Endothelial cell of umbilical vein (primary cell): ENCODE data around the gene NAA60. TPM values are rescaled to one million over a fixed set of nuclear protein-coding genes. Genes with fewer than 3 reads are reported as not detected.
A peak's percentile ranks its signal among the peaks of the same experiment; 100 is the strongest.

Experiments
- BruUV-seq: library from RNA; stranded (reverse); fragments of 400-500 nt; replicated peaks from 2 replicates; lab custom pipeline; 2021; lab: Mats Ljungman, UMichigan
- CTCF ChIA-PET: fragments of 300-600, 350-600 bp; sonication (Branson Sonifier 250); formaldehyde crosslinking; loops from one replicate; lab custom pipeline; 2021; ENCODE audit warnings: antibody characterized with exemption, inconsistent platforms; lab: Charles Lee
- POLR2A ChIA-PET: fragments of 300-600, 350-600 bp; sonication (Branson Sonifier 250); formaldehyde crosslinking; loops from one replicate; lab custom pipeline; 2021; ENCODE audit warnings: antibody characterized with exemption, inconsistent platforms; lab: Charles Lee
- DNase-seq: peaks from one replicate; pipeline ENCODE4 v3.0.0-alpha.2; 2011; ENCODE audit warnings: low read depth, low spot score
- FAIRE-seq: peaks from 2 replicates; lab custom pipeline; 2011; peaks lifted over from hg19 to GRCh38; lab: Jason Lieb, UNC
- H2AFZ ChIP-seq: 2 replicates; pipeline ENCODE4 v1.6.0; 2012; ENCODE audit warnings: low read depth, low read length, control low read depth, inconsistent platforms
- H3K27ac ChIP-seq: 2 replicates; pipeline ENCODE4 v1.5.1; 2011; ENCODE audit warnings: low read depth, mild to moderate bottlenecking, control low read depth, low read length, moderate library complexity; ENCODE audit not compliant: insufficient read depth
- H3K27me3 ChIP-seq, 2 experiments: 2 replicates each; pipeline versions ENCODE4 v1.6.0 to v1.6.1; 2011; ENCODE audit warnings: low read length in 2 of 2, mixed read lengths in 1 of 2; ENCODE audit not compliant: control insufficient read depth in 2 of 2, insufficient read depth in 2 of 2
- H3K36me3 ChIP-seq, 2 experiments: 2 replicates in 1 of 2; 3 replicates in 1 of 2; pipeline ENCODE4 v1.5.1; 2011; ENCODE audit warnings: low read length in 2 of 2, mild to moderate bottlenecking in 1 of 2, moderate library complexity in 1 of 2; ENCODE audit not compliant: control insufficient read depth in 2 of 2, insufficient read depth in 2 of 2; ENCODE audit errors: extremely low read depth in 1 of 2
- H3K4me1 ChIP-seq: 3 replicates; pipeline ENCODE4 v1.5.1; 2011; ENCODE audit warnings: mild to moderate bottlenecking, low read length; ENCODE audit not compliant: control insufficient read depth, insufficient read depth; ENCODE audit errors: extremely low read depth
- H3K4me2 ChIP-seq: 2 replicates; pipeline ENCODE4 v1.6.1; 2011; ENCODE audit warnings: low read length, control low read depth, mixed read lengths; ENCODE audit not compliant: insufficient read depth
- H3K4me3 ChIP-seq, 3 experiments: fragments of 200-600 bp in 1 of 3; sonication (generic), shearing (Covaris generic) in 1 of 3; replicated peaks in 1 of 3; 2 replicates each; pipeline ENCODE4 v1.5.1; 2011 to 2016; ENCODE audit warnings: control low read depth in 3 of 3, low read length in 3 of 3, mild to moderate bottlenecking in 2 of 3, inconsistent platforms in 1 of 3, low read depth in 1 of 3, moderate library complexity in 1 of 3; ENCODE audit not compliant: insufficient read depth in 1 of 3
- H3K79me2 ChIP-seq: 2 replicates; pipeline ENCODE4 v1.6.0; 2012; ENCODE audit warnings: low read length, inconsistent platforms; ENCODE audit not compliant: control insufficient read depth, insufficient read depth
- H3K9ac ChIP-seq: replicated peaks from 2 replicates; pipeline ENCODE3; 2011; ENCODE audit warnings: low read length, control low read depth; ENCODE audit not compliant: insufficient read depth; ENCODE audit errors: extremely low read depth
- H3K9me1 ChIP-seq: replicated peaks from 3 replicates; pipeline ENCODE4 v1.6.0; 2011; ENCODE audit warnings: mild to moderate bottlenecking, low read length; ENCODE audit not compliant: control insufficient read depth, insufficient read depth; ENCODE audit errors: extremely low read depth
- H3K9me3 ChIP-seq: replicated peaks from 2 replicates; pipeline ENCODE4 v1.5.1; 2012; ENCODE audit warnings: low read length, inconsistent platforms; ENCODE audit not compliant: control insufficient read depth, insufficient read depth
- H4K20me1 ChIP-seq: replicated peaks from 2 replicates; pipeline ENCODE3; 2011; ENCODE audit warnings: mild to moderate bottlenecking, low read length; ENCODE audit not compliant: control insufficient read depth, insufficient read depth; ENCODE audit errors: extremely low read depth
- EZH2 ChIP-seq: IDR thresholded peaks from 2 replicates; pipeline ENCODE4 v1.6.1; 2012; ENCODE audit warnings: borderline replicate concordance, low read depth, mild to moderate bottlenecking, moderate library complexity, low read length, inconsistent platforms; ENCODE audit not compliant: severe bottlenecking
- FOS ChIP-seq: IDR thresholded peaks from 2 replicates; pipeline ENCODE4 v1.6.1; 2011; ENCODE audit warnings: mild to moderate bottlenecking, low read length, moderate library complexity, borderline replicate concordance; ENCODE audit not compliant: insufficient read depth
- GATA2 ChIP-seq: IDR thresholded peaks from 2 replicates; pipeline ENCODE4 v1.7.0; 2011; ENCODE audit warnings: low read depth, mild to moderate bottlenecking, moderate library complexity, mixed read lengths, low read length; ENCODE audit not compliant: insufficient read length, insufficient read depth
- JUN ChIP-seq: IDR thresholded peaks from 2 replicates; pipeline ENCODE4 v1.6.1; 2011; ENCODE audit warnings: borderline replicate concordance, low read depth; ENCODE audit not compliant: insufficient read length, insufficient read depth
- MYC ChIP-seq: IDR thresholded peaks from one replicate; pipeline ENCODE4 v1.6.1; 2011; ENCODE audit warnings: mild to moderate bottlenecking, low read depth, low read length
- POLR2A ChIP-seq: IDR thresholded peaks from 2 replicates; pipeline ENCODE4 v1.6.1; 2012; ENCODE audit warnings: low read depth, mild to moderate bottlenecking, control low read depth, low read length
- POLR2AphosphoS5 ChIP-seq: IDR thresholded peaks from 2 replicates; pipeline ENCODE4 v1.6.1; 2012; ENCODE audit warnings: low read depth, mild to moderate bottlenecking, control low read depth, low read length, moderate library complexity; ENCODE audit not compliant: insufficient read depth
- dilution Hi-C: fragments of 300-500 bp; cut with MboI; formaldehyde crosslinking; loops from one replicate; pipeline ENCODE4 v1.15.0; 2019; ENCODE audit warnings: low sequenced_read_pairs; ENCODE audit not compliant: extremely low pct_ligation_motif_present
- intact Hi-C: fragments of 100-400 bp; cut with micrococcal nuclease; formaldehyde crosslinking; loops from one replicate; pipeline ENCODE4 v1.10.0; 2022
- polyA plus RNA-seq, 4 experiments: library from polyadenylated mRNA; depleted of rRNA in 3 of 4; stranded (reverse) in 3 of 4; unstranded in 1 of 4; fragments of >200 nt; gene quantifications; 2 replicates each; pipeline versions ENCODE4 v1.2.1 to v1.2.3, GENCODE V29; 2011 to 2012; ENCODE audit warnings: missing spikeins in 1 of 4
- total RNA-seq: library from RNA; stranded (reverse); gene quantifications from 2 replicates; pipeline ENCODE4 v1.2.3, GENCODE V29; 2021
- TF ChIP-seq, protein P1 (sequence below), 2 donors: IDR thresholded peaks; 1 replicate in 1 of 2; 2 replicates in 1 of 2; pipeline ENCODE4 v1.5.1; 2011; ENCODE audit warnings: low read length in 2 of 2, mild to moderate bottlenecking in 2 of 2, moderate library complexity in 2 of 2, control low read depth in 1 of 2, inconsistent platforms in 1 of 2, low read depth in 1 of 2; ENCODE audit not compliant: insufficient read depth in 1 of 2; ENCODE audit errors: extremely low read depth in 1 of 2
- TF ChIP-seq, protein P2 (sequence below): IDR thresholded peaks from 2 replicates; pipeline ENCODE4 v1.6.1; 2011; ENCODE audit not compliant: insufficient read depth, insufficient read length

NAA60 gene
- total and polyA plus RNA-seq, 2 donors (not counting 3 experiments of a cell fraction or from before 2014, with no cell fraction given) = 22.1 to 42.9 TPM

DNA sequence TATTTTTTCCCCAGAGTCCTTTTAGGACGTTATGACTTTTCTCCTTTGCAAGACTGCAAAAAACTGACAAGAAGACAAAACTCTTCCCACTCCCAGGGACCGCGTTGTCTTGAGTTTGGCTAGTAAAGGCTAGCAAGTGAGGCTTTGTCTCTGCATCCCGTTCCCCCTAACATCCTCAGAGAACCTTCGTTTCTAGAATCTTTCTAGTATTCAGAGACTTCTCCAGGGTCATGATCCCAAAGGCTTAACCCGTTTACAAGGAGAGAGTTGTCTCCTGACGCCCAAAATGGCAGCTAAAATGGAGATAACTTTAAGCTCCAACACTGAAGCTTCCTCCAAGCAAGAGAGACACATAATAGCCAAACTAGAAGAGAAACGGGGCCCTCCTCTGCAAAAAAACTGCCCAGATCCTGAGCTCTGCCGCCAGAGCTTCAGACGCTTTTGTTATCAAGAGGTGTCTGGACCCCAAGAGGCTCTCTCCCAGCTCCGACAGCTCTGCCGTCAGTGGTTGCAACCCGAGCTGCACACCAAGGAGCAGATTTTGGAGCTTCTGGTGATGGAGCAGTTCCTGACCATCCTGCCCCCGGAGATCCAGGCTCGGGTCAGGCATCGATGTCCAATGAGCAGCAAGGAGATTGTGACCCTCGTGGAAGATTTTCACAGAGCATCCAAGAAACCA lies 41.6 kb upstream of the NAA60 start:
- Histone ChIP-seq H2AFZ (peak overlapping the region; percentile 67), H3K4me2 (peak overlapping the region; percentile 90), H3K4me1 (peaks cover 13% of the 10 kb centered on the region), H3K4me3 (peak overlapping the region; percentile 66 to 85 (median 82)), H3K9me3 (no peaks in the 10 kb centered on the region), H3K36me3 (peaks cover 0 to 5% of the 10 kb centered on the region in 2 experiments), H4K20me1 (no peaks in the 10 kb centered on the region), H3K9me1 (no peaks in the 10 kb centered on the region), H3K27me3 (no peaks in the 10 kb centered on the region), H3K79me2 (peaks cover 10% of the 10 kb centered on the region), H3K9ac (peak overlapping the region; percentile 80), H3K27ac (peak overlapping the region; percentile 6)
- peak; percentile 67 for FAIRE-seq
- dilution Hi-C loops (no loop called here), intact Hi-C loops (loop anchor here (1.0 to 5.0 kb wide), 7 partner anchors 35 to 138 kb away; partner anchors contain the start of genes NAA60, TIGD7, ZNF263 and ZNF597)
- CTCF ChIA-PET = interaction anchor here (1.1 to 3.4 kb wide), 5 partner anchors 11 to 251 kb away, joined by 3 to 14 read pairs (median 4); partner anchors contain the start of gene CLUAP1
- POLR2A ChIA-PET = interaction anchor here (1.2 to 1.6 kb wide), 3 partner anchors 37 to 119 kb away, joined by 3 to 5 read pairs (median 5); partner anchors contain the start of genes NAA60, ZNF263 and ZNF597
- no TSS peak for BruUV-seq
- TF ChIP-seq POLR2AphosphoS5 = no peak
- TF ChIP-seq, protein P1, sequence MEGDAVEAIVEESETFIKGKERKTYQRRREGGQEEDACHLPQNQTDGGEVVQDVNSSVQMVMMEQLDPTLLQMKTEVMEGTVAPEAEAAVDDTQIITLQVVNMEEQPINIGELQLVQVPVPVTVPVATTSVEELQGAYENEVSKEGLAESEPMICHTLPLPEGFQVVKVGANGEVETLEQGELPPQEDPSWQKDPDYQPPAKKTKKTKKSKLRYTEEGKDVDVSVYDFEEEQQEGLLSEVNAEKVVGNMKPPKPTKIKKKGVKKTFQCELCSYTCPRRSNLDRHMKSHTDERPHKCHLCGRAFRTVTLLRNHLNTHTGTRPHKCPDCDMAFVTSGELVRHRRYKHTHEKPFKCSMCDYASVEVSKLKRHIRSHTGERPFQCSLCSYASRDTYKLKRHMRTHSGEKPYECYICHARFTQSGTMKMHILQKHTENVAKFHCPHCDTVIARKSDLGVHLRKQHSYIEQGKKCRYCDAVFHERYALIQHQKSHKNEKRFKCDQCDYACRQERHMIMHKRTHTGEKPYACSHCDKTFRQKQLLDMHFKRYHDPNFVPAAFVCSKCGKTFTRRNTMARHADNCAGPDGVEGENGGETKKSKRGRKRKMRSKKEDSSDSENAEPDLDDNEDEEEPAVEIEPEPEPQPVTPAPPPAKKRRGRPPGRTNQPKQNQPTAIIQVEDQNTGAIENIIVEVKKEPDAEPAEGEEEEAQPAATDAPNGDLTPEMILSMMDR (IDR thresholded peaks at IDR 0.05; ENCODE audit: extremely low read depth in 1 of 2, insufficient read depth in 1 of 2, low read depth in 1 of 2, low read length in 2 of 2) = no peak
- DNase-seq = no peak

DNA sequence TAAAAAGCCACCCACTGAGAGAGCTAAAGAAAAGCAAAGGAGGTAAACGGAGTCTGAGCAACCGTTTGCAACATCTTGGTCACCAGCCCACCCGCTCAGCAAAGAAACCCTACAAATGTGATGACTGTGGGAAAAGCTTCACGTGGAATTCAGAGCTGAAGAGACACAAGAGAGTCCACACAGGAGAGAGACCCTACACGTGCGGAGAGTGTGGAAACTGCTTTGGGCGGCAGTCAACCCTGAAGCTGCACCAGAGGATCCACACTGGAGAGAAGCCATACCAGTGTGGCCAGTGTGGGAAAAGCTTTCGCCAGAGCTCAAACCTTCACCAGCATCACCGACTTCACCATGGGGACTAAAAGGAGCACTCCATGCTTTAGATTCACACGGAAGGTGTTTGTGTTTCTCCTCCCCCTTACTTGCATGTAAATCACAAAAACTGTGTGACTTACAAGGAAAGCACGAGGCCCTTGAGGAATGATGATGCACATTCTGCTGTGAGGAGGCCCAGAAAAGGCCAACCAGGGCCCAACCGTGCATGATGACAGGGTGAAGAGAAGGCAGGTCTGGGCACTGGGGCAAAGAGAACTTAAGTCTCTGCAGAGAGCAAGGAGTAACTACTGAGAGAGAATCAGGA lies 34.8 kb upstream of the NAA60 start:
- dilution Hi-C loops (no loop called here), intact Hi-C loops (no loop called here)
- H3K9me3 ChIP-seq = peaks cover 9% of the 10 kb centered on the region
- no peak overlapping the region for H3K4me3 ChIP-seq
- H3K27ac ChIP-seq = no peak overlapping the region
- no peaks in the 10 kb centered on the region for H4K20me1 ChIP-seq
- H3K27me3 ChIP-seq = no peaks in the 10 kb centered on the region
- H3K36me3 ChIP-seq = peaks cover 0 to 7% of the 10 kb centered on the region in 2 experiments
- DNase-seq = no peak
- H3K9me1 ChIP-seq = no peaks in the 10 kb centered on the region
- H3K9ac ChIP-seq = no peak overlapping the region
- no peak for FAIRE-seq
- no peak overlapping the region for H2AFZ ChIP-seq
- H3K79me2 ChIP-seq = no peaks in the 10 kb centered on the region
- BruUV-seq = no TSS peak
- ChIA-PET CTCF (no interaction called here), POLR2A (no interaction called here)
- TF ChIP-seq EZH2 (no peak), POLR2A (no peak), POLR2AphosphoS5 (no peak), FOS (no peak), MYC (no peak), JUN (no peak), GATA2 (no peak)
- TF ChIP-seq, protein P2, sequence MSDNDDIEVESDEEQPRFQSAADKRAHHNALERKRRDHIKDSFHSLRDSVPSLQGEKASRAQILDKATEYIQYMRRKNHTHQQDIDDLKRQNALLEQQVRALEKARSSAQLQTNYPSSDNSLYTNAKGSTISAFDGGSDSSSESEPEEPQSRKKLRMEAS = no peak
- TF ChIP-seq, protein P1 (IDR thresholded peaks at IDR 0.05; ENCODE audit: extremely low read depth in 1 of 2, insufficient read depth in 1 of 2, low read depth in 1 of 2, low read length in 2 of 2) = no peak
- no peaks in the 10 kb centered on the region for H3K4me1 ChIP-seq
- no peak overlapping the region for H3K4me2 ChIP-seq
